NCI-H187 treated with DMSO at 0.1 percent for 48 hours (cell line): ENCODE results near the gene IRS1.
"Not testable (repeated sequence)": the region's sequence is repeated elsewhere in the genome, so short reads cannot be mapped to it uniquely, and the experiment has no call there.

ENCODE experiments used
- DNase-seq: peaks from one replicate; lab custom pipeline; 2025; lab: John Stamatoyannopoulos, UW

Gene IRS1, protein sequence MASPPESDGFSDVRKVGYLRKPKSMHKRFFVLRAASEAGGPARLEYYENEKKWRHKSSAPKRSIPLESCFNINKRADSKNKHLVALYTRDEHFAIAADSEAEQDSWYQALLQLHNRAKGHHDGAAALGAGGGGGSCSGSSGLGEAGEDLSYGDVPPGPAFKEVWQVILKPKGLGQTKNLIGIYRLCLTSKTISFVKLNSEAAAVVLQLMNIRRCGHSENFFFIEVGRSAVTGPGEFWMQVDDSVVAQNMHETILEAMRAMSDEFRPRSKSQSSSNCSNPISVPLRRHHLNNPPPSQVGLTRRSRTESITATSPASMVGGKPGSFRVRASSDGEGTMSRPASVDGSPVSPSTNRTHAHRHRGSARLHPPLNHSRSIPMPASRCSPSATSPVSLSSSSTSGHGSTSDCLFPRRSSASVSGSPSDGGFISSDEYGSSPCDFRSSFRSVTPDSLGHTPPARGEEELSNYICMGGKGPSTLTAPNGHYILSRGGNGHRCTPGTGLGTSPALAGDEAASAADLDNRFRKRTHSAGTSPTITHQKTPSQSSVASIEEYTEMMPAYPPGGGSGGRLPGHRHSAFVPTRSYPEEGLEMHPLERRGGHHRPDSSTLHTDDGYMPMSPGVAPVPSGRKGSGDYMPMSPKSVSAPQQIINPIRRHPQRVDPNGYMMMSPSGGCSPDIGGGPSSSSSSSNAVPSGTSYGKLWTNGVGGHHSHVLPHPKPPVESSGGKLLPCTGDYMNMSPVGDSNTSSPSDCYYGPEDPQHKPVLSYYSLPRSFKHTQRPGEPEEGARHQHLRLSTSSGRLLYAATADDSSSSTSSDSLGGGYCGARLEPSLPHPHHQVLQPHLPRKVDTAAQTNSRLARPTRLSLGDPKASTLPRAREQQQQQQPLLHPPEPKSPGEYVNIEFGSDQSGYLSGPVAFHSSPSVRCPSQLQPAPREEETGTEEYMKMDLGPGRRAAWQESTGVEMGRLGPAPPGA (N-terminal part only)

GRCh38 chr2:226799211-226799975 is at the start of gene IRS1:
IRS1 (minus strand) TSS chr2:226799820; CDS start chr2:226798738, 1,082 bp downstream.
- DNase-seq, result no peak

- no peak for DNase-seq
Observed at GRCh38 chr2:226849349-226849748, 49.7 kb upstream of the IRS1 start.

- DNase-seq, result no peak
Observed at GRCh38 chr2:226847511-226847910, 47.9 kb upstream of the IRS1 start.

- DNase-seq, result no peak
Observed at GRCh38 chr2:226847090-226847489, 47.5 kb upstream of the IRS1 start.

- no peak for DNase-seq
Observed at GRCh38 chr2:226845386-226846116, 45.9 kb upstream of the IRS1 start.

- DNase-seq, result not testable (repeated sequence)
Observed at GRCh38 chr2:226843001-226843400, 43.4 kb upstream of the IRS1 start.

DNA sequence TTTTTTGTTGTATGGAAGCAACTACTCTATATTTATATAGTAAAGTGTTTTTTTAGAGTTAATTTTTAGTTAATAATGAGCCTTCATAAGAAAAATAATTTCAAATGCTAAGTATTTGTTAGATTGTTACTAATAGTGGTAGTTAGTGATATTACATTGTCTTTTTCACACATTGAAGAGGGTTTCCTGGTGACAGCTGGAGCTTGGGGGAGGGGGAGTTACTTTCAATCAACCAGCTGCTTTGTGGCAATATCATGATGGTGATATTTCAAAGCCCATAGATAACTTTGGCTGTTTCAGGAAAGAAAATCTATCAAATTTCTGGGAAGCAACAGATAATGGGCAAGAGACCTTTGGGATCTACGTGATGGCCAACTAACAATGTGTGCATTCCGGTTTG is 40.3 kb upstream of the IRS1 start:
- DNase-seq, result no peak

- no peak for DNase-seq
Observed at GRCh38 chr2:226839161-226839560, 39.5 kb upstream of the IRS1 start.

- no peak for DNase-seq
Observed at GRCh38 chr2:226838722-226839121, 39.1 kb upstream of the IRS1 start.

GRCh38 chr2:226837787-226838603 is 38.4 kb upstream of the IRS1 start:
- DNase-seq, result no peak

GRCh38 chr2:226837334-226837733 is 37.7 kb upstream of the IRS1 start:
- no peak for DNase-seq

GRCh38 chr2:226836548-226836885 is 36.9 kb upstream of the IRS1 start:
- no peak for DNase-seq

- DNase-seq, result no peak
Observed at GRCh38 chr2:226835796-226836547, 36.4 kb upstream of the IRS1 start, which contains the start of gene RHBDD1. RHBDD1 (plus strand) TSS chr2:226836054; CDS start chr2:226864694, 28,640 bp downstream.

- no peak for DNase-seq
Observed at GRCh38 chr2:226835420-226835795, 35.8 kb upstream of the IRS1 start.

- DNase-seq, result not testable (repeated sequence)
Observed at GRCh38 chr2:226834880-226835279, 35.3 kb upstream of the IRS1 start.

DNA sequence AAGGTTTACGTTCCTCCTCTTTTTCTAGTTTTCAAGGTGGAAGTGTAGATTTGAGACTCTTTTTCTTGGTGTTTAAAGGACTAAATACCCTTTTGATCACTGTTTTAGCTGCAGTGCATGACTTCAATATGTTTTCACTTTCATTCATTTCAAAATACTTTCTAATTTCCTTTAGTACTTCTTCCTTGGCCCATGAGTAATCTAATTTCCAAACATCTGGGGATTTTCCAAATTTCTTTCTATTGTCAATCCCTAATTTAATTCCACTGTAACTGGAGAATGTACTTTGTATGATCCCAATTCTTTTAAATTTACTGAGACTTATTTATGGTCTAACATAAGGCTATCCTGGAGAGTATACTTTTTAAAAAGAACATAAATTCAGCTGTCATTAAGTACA is 32.4 kb upstream of the IRS1 start:
- no peak for DNase-seq

- no peak for DNase-seq
Observed at GRCh38 chr2:226831266-226831665, 31.6 kb upstream of the IRS1 start.

DNA sequence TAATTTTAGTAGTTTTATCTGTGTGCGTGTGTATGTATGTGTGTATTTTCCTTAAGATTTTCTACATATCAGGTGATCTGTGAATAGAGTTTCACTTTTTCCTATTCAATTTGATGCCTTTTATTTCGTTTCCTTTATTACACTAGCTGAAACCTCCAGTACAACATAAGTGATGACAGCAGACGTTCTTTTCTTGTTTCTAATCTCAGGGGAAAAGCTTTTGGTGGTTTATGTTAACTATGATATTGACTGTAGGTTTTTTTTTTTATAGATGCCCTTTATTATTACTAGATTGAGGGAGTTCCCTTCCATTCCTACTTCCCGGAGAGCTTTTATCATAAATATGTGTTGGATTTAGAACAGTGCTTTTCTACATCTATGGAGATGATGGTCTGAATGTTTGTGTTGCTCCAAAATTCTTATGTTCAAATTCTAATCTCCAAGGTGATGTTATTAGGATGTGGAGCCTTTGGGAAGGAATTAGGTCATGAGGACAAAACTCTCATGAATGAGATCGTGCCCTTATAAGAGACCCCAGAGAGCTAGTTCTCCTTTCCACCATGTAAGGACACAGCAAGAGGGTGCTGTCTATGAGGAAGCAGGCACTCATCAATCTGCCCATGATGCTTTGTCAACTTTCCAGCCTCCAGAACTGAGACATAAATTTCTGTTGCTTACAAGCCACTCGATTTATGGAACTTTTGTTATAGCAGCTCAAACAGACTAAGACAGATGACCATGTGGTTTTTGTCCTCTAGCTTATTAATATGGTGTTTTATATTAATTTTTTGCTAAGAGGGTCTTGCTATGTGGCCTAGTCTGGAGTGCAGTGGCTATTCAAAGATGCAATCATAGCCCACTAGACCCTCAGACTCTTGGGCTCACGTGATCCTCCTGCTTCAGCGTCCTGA is 30.4 kb upstream of the IRS1 start:
- no peak for DNase-seq

- no peak for DNase-seq
Observed at GRCh38 chr2:226828191-226828590, 28.6 kb upstream of the IRS1 start.
